HG02981 (cell line): ENCODE data around the gene PGRMC2.

Source experiments
- ATAC-seq: cut with Tn5 transposase; IDR thresholded peaks from one replicate; pipeline ENCODE4 v1.9.1; 2021; ENCODE audit warnings: mild to moderate bottlenecking, moderate library complexity; ENCODE audit not compliant: unreplicated experiment

Gene PGRMC2

DNA sequence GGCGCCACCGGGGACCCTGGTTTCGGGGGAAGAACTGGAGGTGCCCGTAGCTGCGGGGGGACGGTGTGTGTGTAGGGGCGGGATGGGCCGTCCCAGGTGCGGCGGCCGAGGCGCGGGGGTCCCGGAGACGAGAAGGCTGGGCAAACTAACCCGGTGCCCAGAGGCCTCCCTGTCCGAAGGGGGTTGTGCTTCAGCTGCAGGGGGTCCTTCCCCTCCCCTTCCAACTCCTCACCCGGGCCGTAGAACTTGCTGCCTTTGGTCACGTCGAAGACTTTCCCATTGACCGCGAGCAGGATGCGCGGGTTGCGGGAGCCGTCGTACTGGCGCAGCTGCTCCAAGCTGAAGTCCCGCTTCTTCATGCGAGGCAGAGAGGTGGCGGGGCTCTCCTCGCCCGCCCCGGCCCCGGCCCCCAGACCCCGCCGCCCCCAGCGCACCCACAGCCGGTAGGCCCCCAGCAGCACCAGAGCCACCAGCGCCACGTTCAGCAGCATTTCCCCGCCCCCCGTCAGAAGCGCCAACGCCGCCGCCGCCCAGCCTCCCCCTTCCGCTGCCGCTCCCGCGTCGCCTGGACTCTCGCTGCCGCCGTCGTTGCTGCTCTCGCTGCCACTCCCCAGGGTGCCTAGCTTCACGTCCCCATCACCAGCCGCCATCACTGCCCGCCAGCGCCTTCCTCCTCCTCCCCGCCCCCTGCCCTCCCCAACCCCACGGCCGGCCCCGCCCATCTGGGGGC, at the start of gene PGRMC2:
PGRMC2 (minus strand) TSS at position 673 of the 730 bp plus-strand sequence; CDS start at position 650, 23 bp downstream.
- ATAC-seq: peak; percentile 1

GRCh38 chr4:128335541-128335940, 47.9 kb upstream of the PGRMC2 start:
- ATAC-seq: no peak

- ATAC-seq: no peak
These were observed 46.6 kb upstream of the PGRMC2 start for GRCh38 chr4:128334256-128334655.

DNA sequence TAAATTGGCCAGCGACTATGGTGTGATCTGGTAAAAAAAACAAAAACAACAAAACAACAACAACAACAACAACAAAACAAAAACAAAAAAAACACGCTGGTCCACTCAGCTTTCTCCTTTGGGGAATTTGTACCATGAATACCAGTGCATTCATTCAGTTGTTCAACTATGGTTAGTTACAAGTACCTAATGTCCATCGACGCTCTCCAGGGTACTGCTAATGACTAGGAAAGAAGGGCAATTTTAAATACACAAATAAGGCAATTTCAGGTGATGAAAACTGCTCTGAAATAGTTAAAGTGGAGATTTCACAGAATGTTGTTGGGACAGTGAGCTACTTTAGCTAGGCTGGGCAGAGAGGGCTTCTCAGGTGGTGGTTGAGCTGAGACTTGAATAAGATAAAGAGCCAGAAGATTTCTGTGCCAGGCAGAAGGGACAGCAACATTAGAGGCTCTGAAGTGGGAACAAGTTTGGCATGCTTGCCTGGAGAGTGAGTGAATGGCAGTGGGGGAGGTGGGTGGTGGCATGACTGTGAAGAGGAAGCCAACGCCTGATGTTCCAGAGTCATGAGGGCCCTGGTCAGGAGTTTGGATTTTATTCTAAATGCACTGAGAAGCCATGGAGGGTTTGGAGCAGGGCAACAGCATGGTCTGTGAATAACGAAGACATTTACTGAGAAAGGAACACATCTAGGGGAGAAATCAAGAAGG, 45.9 kb upstream of the PGRMC2 start:
- ATAC-seq: no peak

- no peak for ATAC-seq
These were observed 44.5 kb upstream of the PGRMC2 start for GRCh38 chr4:128332081-128332480.

GRCh38 chr4:128329638-128330037, 42.0 kb upstream of the PGRMC2 start:
- no peak for ATAC-seq

GRCh38 chr4:128328106-128328505, 40.5 kb upstream of the PGRMC2 start:
- no peak for ATAC-seq

GRCh38 chr4:128323401-128323800, 35.8 kb upstream of the PGRMC2 start:
- no peak for ATAC-seq

DNA sequence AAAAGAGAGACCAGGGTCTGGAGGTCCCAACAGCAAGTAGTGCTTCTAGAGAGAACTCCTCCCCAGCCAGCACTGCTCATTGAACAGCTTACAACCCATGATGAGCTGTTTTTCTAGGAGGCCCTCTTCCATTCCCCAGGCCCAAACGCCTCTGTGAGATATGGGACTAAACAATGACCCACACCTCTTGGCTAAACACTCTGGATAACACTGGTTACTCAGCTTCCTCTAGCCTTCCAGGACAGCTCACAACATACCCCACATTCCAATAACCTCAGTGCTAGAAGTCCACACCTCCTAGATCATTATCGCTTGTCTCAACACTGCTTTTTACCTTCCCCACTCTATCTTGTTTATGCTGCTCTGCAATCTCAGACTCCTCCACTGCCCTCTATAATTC, 35.4 kb upstream of the PGRMC2 start:
- ATAC-seq: no peak

- no peak for ATAC-seq
These were observed 34.7 kb upstream of the PGRMC2 start for GRCh38 chr4:128322311-128322710.

DNA sequence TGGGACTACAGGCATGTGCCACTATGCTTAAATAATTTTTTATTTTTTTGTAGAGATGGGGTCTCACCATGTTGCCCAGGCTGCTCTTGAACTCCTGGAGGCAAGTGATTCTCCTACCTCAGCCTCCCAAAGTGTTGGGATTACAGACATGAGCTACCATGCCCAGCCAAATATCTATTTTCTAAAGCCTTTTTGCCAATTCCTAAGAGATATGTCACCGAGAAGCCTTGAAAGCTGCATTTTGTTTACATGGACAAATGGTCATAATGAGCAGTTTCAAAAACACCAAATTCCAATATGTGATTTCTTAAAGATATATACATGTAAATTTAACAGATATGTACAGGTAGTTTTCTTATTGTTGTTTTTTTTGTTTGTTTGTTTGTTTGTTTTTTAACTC, 33.0 kb upstream of the PGRMC2 start:
- ATAC-seq: no peak

GRCh38 chr4:128315756-128316520, 28.3 kb upstream of the PGRMC2 start:
- ATAC-seq: no peak

DNA sequence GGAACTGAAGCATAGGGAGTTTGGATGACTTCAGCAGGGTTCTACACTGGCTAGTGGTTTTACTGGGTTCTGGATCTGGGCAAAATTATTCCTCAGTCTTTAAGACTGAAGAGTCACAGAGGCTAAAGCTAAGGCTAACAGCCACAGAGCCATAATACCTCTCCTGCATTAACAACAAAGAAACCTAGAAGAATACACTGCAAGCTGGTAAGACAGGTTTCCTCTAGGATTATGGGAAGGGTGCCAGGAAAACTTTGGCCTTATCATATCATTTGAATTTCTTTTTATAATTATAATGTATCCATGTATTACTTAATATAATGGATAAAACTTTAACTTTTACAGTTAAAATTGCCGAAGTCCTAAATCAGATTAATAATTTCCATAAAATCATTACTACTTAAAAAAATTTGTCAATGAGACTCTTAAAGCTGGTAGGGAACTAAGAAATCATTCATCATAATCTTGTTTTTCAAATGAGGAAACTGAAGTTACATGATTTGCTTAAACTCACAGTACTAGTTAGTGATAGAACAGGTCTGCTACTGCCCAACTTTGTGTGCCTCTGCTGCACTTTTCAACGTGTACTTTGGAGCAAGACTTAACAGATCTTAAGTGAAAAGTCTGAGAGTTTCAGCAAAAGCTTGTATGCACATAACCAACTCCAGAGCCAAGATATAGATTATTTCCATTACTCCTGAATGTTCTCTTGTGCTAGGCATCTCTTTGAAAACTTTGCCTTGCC, 24.2 kb upstream of the PGRMC2 start:
- no peak for ATAC-seq

GRCh38 chr4:128310266-128310697, 22.7 kb upstream of the PGRMC2 start:
- ATAC-seq: no peak

GRCh38 chr4:128309585-128309984, 22.0 kb upstream of the PGRMC2 start:
- no peak for ATAC-seq

DNA sequence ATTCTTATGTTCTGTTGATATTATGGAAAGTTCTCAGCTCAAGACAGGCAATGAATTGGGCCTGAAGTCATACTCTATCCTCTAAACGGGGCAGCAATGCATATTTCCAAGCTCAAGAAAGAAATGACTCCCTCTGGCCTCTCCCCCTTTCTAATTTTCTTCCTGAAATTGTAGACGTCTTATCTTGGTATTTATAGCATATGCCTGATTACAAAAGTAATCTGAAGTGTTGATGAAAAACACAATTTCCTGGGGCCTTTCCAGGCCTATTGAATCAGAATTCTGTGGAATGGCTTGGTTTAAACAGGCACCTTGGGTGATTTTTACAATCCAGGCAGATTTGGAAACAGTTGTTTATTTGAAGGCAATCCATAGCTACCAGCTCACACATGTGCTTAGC, 21.4 kb upstream of the PGRMC2 start:
- no peak for ATAC-seq

DNA sequence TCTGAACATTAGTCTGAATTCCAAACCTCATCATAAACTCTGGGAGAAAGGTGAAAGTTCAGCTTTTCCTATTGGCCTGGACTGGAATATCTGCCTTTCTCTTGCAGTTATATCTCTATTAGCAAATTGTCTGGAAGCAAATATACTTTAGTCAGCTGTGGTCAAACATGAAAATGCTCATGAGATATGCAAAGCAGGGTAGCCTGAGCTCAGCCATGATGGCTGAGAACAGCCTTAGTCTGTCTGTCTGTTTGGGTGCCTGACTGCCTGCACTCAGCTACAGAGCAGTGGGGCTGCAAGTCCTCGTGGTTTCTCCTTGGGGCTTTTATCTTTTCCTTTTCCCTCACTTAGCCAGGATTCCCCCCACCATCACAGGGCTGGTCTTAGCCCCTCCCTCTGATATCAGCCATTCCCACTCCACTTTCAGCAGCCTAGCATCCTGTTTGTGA, 19.5 kb upstream of the PGRMC2 start:
- ATAC-seq: peak; percentile 94

DNA sequence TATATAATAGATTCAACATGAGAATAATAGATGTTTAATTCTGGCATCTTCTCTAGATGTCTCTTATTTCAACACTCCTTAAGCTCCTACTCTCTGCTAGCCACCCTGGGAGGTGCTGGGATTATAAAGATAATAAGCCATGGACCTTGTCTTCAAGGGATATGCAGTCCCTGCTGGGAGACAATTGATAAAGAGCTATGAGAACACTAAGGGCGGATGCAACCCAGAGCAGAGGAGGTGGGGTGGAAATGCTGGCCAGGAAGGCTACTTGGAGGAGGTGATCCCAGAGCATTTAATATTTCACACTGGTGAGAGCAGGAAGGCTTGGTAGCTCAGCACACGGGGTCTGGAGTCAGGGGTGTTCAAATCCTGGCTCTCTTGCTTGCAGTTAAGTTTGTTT, 18.3 kb upstream of the PGRMC2 start:
- ATAC-seq: no peak

GRCh38 chr4:128303986-128304385, 16.4 kb upstream of the PGRMC2 start:
- ATAC-seq: no peak

DNA sequence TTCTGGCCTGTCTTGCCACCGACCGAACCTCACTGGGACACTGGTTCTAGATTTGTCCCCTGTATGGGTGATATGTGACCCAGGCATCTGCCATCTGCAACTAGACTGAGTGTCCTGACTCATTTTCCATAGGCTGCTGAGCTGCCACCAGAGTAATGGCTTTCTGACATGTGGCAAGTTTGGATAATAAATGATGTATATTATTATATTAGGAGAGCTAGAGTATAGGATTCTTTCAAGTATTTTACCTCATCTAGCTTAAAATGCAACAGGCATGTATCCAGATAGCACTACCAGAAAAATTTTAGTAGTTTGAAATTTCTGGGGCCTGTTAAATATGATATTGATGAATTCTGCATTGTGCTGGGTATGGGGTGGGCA, 15.8 kb upstream of the PGRMC2 start:
- ATAC-seq: no peak

- ATAC-seq: no peak
These were observed 14.4 kb upstream of the PGRMC2 start for GRCh38 chr4:128301979-128302378.
